ENCODE measurements around the gene ERICH6.
"Not testable (repeated sequence)": the region's sequence is repeated elsewhere in the genome, so short reads cannot be mapped to it uniquely, and the experiment has no call there.

The ERICH6 gene

GRCh38 chr3:150681057-150681456, 22.7 kb downstream of the ERICH6 start:
- no peak for DNase-seq

DNA sequence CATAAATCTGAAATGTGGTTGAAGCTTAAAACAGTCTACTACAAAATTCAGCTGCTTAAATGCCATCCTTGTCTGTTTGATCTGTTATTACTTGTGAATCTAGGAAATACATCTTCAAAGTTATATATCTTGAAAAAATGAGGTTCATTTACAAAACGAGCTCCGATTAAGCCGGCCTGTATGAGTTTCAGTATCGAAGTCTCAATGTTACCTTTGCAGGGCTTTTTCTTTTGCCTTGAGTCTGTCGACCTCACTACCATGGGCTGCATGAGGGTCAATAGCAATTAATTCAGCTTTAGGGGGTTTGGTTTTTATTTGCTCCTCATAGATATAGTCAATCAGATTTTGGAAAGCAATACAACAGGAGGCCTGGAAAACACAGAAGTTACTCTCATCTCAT, 23.2 kb downstream of the ERICH6 start:
- DNase-seq, result no peak

- no peak for DNase-seq
These were observed 28.1 kb downstream of the ERICH6 start for GRCh38 chr3:150675587-150675986.

DNA sequence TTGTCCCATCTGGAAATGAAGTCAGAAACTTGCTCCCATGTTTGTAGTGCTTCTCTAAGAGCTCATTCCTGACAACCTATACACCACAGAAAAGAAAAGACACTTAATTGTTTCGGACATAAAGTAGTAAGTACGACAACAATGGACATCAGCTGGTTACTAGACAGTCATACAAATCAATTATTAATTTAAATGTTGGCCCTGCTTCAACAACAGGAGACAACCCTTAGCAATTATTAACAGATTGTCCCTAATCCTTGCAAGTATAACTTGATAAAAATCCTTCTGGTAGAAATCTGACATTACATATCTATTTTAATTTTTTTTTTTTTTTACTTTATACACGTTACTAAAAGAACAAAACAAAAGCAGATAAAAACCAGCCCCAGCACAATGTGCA, 29.8 kb downstream of the ERICH6 start:
- no peak for DNase-seq

GRCh38 chr3:150666167-150666566, 37.6 kb downstream of the ERICH6 start:
- no peak for DNase-seq

DNA sequence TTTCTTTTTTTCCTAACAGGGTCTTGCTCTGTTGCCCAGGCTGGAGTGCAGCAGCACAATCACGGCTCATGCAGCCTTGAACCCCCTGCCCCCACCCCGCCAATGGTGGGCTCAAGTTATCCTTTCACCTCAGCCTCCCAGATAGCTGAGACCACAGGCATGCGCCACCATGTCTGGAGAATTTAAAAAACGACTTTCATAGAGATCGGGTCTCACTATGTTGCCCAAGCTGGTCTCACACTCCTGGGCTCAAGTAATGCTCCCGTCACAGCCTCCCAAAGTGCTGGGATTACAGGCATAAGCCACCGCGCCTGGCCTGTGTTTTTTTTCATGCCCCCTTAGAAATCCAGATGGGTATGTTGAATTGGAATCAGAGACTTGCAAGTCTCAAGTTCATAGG, 40.3 kb downstream of the ERICH6 start:
- DNase-seq, result no peak

DNA sequence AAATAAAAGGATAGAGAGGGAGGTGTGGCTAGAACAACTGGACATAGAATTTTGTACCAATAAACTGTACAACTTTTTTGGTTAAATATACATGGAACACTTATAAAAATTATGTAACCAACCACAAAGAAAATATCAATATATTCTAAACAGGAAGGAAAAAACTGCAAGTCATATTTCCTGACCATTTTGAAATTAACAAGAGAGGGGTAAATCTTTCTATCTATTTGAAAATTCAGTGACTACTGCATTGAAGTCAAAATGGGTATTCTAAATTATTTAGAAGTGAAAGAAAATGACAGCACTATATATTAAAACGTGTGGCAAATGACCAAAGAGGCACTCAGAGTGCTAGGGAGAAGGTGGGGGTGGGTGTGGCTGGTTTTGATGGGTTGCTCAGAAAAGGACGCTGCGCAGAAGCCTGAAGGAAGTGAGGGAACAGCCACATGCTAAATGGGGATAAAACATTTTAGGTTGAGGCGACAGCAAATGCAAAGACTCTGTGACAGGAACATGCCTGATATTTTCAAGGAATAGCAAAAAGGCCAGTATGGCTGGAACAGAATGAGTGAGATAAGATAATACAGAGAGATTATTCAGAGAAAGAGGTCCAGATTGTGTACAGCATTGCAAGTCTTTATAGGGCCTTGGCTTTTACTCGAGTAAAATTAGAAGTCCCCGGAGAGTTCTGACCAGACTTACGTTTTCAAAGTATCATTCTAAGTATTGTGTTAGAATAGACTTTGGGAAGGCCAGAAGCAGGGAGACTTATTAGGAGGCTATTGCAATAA, 41.1 kb downstream of the ERICH6 start:
- DNase-seq, result no peak

GRCh38 chr3:150656316-150656715, 47.4 kb downstream of the ERICH6 start:
- no peak for DNase-seq

DNA sequence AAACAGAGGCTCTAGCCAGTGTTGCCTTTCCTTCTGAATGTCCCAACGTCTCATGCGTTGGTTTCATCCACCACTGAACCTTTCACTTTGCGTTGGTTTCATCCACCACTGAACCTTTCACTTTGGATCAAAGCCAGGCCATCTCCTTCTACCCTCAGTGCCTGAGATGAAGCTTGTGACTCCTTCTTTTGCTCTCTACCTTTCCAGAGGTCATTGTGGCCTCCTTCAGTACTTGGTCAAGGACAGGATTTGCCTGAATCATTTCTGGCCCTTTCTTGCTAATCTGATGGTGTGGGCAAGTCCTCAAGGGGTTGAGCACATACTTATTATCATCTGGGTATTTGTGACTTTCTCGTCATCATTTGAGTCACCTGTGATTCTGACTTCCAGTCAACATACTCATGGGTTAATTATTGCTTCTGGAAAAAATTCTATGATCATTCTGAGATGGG, 50.6 kb downstream of the ERICH6 start:
- no peak for DNase-seq

DNA sequence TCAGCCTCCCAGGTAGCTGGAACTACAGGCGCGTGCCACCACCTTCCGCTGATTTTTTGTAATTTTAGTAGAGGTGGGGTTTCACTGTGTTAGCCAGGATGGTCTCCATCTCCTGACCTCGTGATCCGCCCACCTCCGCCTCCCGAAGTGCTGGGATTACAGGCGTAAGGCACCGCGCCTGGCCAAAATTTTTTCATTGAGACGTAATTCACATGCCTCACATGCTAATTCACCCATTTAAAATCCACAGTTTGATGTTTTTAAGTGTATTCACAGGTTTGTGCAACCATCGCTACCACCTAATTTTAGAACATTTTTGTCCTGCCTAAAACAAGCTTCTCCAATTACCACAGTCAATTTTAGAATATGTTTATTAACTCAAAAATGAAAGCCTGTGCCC, 63.5 kb downstream of the ERICH6 start:
- no peak for DNase-seq

- DNase-seq, result no peak
These were observed 64.5 kb downstream of the ERICH6 start for GRCh38 chr3:150639262-150639661.

GRCh38 chr3:150636258-150636657, 67.5 kb downstream of the ERICH6 start:
- no peak for DNase-seq

GRCh38 chr3:150635526-150635925, 68.2 kb downstream of the ERICH6 start:
- no peak for DNase-seq

- DNase-seq, result no peak
These were observed 68.6 kb downstream of the ERICH6 start for GRCh38 chr3:150635076-150635475.

- no peak for DNase-seq
These were observed 72.1 kb downstream of the ERICH6 start for GRCh38 chr3:150631515-150632221.

GRCh38 chr3:150627557-150627956, 76.2 kb downstream of the ERICH6 start:
- no peak for DNase-seq

- no peak for DNase-seq
These were observed 77.4 kb downstream of the ERICH6 start for GRCh38 chr3:150626148-150626930.

DNA sequence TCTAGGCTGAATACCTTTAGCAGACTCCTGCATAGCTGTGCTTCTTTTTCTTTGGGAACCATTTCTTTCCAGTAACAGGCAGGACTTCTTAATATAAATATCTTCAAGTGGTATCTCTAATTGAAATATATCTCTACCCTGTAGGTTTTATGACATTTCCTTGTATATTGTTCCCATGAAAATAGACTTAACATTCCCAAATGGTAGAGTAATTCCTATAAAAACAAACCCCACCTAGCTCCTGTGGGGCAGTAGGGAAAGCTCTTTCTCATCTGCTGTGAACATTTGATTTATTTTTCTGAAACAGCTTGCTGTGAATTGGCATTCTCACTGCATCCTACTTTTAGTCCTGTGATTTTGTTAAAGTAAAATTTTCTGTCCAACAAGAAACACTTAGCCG, 79.8 kb downstream of the ERICH6 start:
- DNase-seq, result no peak

- DNase-seq, result not testable (repeated sequence)
These were observed 80.8 kb downstream of the ERICH6 start for GRCh38 chr3:150622955-150623354.

- no peak for DNase-seq
These were observed 83.6 kb downstream of the ERICH6 start for GRCh38 chr3:150620002-150620689.

DNA sequence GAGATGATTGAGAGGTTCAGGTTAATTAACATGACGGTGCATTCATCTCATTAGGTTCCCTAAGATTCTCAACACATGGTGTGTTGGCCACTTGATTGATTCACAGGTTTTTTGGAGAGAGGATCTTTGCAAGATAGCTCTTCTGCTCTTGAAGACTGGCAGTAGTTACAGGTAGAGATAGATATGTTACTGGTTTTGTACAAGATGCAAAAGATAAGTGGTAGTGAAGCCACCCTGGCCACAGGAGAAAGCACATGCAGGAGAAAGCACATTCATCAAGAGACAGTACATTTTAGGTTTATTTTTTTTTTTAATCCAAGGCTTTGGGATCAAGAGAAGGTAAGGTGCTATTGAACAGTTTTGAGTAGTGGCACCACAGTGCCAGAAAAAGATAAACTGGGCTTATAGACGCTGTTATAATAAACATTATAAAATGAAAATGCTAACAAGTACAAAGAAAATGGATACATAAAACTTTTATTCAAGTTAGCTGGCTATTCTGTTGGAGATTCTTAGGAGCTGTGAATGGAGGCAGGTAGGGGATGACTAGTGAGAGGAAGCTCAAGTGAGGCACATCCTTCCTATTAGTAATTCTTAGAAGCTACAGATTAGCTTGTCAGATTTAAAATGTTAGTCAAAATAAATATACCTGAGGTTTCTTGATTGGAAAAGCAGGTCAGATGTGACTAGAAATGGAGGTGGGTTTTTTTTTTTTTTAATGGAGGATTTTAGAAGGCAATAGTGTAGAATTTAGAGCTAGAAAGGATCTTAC, 89.8 kb downstream of the ERICH6 start:
- DNase-seq, result no peak

GRCh38 chr3:150613034-150613433, 90.7 kb downstream of the ERICH6 start:
- no peak for DNase-seq

Data from NCI-H510A treated with DMSO at 0.1 percent for 48 hours (cell line).